Pons (tissue), 1 donor: ENCODE data around the gene MBD3L5.
"Not testable (repeated sequence)": the region's sequence is repeated elsewhere in the genome, so short reads cannot be mapped to it uniquely, and the experiment has no call there.

Source experiments
- DNase-seq: peaks from one replicate; pipeline ENCODE4 v3.0.0-alpha.2; 2016; ENCODE audit warnings: low spot score

The MBD3L5 gene

DNA sequence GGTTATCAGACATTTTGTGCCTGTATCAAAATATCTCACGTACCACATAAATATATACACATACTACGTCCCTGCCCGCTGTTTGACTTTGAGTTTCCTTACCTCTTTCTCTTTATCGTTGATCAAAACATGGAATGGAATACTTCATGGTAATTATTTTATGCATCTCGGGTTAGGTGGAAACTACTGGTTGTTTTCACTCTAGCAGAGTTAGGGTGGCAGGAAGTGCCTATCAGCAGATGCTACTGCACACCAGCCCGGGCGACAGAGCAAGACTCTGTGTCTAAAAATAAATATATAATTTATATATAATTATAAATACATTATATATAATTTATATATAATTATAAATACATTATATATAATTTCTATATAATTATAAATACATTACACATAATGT lies 22.5 kb downstream of the MBD3L5 start:
- not testable (repeated sequence) for DNase-seq

- DNase-seq = not testable (repeated sequence)
Measured at GRCh38 chr19:7054635-7055368, 24.4 kb downstream of the MBD3L5 start.

DNA sequence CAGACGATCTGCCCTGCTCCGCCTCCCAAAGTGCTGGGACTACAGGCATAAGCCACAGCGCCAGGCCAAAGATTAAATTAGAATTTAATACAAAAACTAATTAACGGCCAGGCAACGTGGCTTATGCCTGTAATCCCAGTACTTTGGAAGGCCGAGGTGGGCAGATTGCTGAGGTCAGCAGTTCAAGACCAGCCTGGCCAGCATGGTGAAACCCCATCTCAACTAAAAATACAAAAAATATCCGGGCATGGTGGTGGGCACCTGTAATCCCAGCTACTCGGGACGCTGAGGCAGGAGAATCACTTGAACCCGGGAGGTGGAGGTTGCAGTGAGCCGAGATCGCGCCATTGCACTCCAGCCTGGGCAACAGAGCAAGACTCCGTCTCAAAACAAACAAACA lies 25.3 kb downstream of the MBD3L5 start:
- DNase-seq = not testable (repeated sequence)

- not testable (repeated sequence) for DNase-seq
Measured at GRCh38 chr19:7056371-7056770, 26.0 kb downstream of the MBD3L5 start.

- DNase-seq = not testable (repeated sequence)
Measured at GRCh38 chr19:7058576-7058975, 28.2 kb downstream of the MBD3L5 start, which contains the start of gene MBD3L3. TSS of gene MBD3L3 (minus strand) at chr19:7058676. CDS start at chr19:7058605, 71 bp downstream.

- not testable (repeated sequence) for DNase-seq
Measured at GRCh38 chr19:7059977-7060376, 29.6 kb downstream of the MBD3L5 start.

DNA sequence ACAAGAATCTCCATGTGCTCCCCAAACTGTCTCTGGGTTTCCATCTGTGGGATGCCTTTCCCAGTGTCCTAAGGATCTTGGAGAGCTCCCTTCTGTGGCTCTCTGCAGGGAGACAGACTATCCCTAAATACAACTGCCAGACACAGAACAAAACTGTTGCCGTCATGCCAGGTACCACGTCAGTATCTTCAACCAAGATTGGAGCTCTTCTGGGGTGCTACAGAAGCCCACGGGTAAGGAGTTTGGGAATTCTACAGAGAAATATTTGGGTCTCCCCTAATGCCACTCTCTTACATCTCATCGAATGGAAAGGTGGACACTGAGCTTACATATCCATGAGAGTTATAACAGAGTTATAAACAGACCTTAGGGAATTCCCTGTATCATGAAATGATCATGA lies 33.0 kb downstream of the MBD3L5 start:
- DNase-seq = no peak

DNA sequence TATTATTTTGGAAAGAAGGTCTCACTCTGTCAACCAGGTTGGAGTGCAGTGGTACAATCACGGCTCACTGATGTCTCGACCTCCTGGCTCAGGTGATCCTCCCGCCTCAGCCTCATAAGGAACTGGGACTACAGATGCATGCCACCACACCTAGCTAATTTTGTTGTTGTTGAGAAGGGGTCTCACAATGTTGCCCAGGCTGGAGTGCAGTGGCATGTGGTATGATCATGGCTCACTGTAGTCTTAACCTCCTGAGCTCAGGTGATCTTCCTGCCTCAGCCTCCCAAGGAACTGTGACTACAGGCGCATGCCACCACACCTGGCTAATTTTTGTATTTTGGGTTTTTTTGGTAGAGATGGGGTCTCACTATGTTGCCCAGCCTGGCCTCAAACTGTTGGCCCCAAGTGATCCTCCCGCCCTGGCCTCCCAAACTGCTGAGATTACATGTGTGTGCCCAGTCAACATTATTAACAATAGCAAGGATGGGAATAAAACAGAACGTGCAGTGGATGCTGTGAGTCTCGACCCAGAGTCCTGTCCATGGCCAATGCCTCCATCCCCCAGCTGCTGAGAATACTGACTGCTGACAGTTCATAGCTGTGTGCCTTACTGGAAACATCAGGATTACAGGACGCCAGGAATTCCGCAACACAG lies 33.5 kb downstream of the MBD3L5 start:
- no peak for DNase-seq

DNA sequence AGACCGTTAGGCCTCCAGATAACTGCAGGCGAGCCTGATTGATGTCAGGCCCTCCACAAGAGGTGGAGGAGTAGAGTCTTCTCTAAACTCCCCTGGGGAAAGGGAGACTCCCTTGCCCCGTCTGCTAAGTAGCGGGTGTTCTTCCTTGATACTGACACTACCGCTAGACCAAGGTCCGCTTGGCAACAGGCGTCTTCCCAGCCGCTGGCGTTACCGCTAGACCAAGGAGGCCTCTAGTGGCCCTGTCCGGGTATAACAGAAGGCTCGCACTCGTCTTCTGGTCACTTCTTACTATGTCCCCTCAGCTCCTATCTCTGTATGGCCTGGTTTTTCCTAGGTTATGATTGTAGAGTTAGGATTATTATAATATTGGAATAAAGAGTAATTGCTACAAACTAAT lies 36.7 kb downstream of the MBD3L5 start:
- DNase-seq = not testable (repeated sequence)

DNA sequence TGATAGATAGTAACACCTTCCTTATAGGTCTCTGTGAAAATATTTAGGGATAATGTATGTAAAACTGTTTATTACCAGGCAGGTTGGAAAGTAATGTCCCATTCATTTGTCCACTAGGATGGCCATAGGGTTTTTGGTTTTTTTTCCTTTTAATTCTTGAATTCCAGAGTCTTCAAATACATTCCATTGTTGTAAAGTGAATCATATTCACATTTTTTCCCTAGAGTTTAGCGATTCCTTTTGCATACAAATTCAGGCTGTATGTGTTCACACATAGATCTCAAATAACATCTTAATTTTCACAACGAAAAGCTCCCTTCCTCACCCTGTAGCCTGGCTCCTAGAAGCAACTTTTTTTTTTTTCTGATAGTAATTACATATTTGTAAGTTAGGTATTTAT lies 37.3 kb downstream of the MBD3L5 start:
- no peak for DNase-seq

DNA sequence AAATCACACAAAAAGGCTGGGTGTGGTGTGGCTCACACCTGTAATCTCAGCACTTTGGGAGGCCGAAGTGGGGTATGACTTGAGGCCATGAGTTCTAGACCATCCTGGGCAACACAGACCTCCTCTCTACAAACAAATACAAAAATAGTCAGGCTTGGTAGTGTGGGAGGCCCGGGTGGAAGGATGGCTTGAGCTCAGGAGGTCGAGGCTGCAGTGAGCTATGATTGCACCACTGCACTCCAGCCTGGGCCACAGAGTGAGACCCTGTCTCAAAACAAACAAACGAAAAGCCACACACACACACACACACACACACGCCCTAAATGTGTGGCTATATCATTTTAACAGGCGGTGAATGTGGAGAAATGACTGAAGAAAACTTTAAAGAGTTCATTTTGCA lies 38.2 kb downstream of the MBD3L5 start:
- DNase-seq = no peak

GRCh38 chr19:7069042-7069903 lies 38.9 kb downstream of the MBD3L5 start, which contains the start of gene ZNF557:
TSS of gene ZNF557 (plus strand) at chr19:7069703. CDS start at chr19:7075075, 5,372 bp downstream.
- peak; percentile 95 for DNase-seq

- DNase-seq = peak; percentile 8
Measured at GRCh38 chr19:7069904-7070226, 39.5 kb downstream of the MBD3L5 start.

DNA sequence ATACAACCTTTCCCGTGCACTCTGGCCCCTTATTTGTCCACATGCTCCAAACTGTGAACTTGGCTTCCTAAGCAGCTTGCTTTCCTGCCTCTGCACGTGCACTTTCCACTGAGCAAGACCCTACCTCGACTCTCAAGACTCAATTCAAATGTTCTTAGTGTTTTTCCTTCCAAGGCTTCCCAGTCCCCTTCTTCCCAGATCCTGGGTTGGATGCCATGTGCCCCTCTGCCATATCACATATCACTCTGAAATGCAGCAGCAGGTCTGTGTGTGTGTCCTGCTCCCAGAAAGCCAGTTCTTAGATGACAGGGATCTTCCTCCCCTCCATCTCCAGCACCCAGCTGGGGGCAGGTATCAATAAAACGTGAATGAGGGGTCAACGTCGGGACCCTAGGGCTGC lies 42.2 kb downstream of the MBD3L5 start:
- no peak for DNase-seq

DNA sequence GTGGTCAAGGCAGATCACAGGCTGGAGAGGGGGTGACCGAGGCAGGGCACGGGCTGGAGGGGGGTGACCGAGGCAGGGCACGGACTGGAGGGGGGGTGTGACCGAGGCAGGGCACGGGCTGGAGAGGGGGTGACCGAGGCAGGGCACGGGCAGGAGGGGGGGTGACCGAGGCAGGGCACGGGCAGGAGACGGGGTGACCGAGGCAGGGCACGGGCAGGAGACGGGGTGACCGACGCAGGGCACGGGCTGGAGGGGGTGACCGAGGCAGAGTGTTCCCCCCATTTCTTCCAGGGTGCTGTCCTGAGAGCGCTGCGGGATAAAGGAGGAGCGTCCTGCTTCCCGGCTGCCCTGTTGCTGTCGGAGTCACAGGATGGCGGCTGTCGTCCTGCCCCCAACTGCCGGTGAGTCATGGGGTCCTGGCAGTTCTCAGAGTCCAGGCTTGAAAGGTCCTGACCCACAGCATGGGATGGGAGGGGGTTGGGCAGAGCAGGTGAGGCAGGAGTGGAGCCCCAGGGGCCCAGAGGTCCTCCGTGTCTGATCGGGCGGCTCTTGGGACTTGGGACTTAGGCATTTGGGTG lies 44.4 kb downstream of the MBD3L5 start:
- DNase-seq = no peak

DNA sequence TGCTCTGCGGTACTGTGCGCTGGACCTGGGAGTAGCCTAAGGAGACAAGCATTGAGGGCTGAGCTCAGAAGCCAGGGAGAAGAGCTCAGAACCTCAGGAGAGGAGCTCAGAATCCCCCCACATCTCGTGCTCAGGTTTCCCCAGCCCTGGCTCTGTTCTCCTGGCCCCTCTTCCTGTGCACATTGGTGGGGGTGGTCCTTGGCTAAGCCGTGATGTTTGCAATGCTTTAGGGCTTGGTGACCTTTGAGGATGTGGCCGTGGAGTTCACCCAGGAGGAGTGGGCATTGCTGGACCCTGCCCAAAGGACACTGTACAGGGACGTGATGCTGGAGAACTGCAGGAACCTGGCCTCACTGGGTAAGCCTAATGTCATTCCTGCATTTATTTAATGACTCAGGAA lies 45.8 kb downstream of the MBD3L5 start:
- DNase-seq = no peak

DNA sequence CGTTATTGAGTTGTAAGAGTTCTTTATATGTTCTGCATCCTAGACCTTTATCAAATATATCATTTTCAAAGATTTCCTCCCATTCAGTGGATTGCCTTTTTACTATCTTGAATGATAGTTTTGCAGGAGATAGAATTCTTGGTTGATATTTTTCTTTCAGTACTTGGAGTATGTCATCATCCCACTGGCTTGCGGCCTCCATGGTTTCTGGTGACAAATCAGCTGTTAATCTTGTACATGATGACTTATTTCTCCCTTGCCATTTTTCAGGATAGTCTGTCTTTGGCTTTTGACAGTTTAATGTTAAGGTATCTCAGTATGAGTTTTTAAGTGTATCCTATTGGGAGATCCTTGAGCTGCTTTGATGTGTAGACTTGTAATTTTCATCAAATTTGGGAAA lies 47.6 kb downstream of the MBD3L5 start:
- DNase-seq = no peak
